SK-N-SH (cell line): ENCODE measurements around the gene GATAD2A. TPM values are rescaled to one million over a fixed set of nuclear protein-coding genes. Genes with fewer than 3 reads are reported as not detected.

Experiments used
- CTCF ChIA-PET: fragments of 300-600, 350-600 bp; formaldehyde crosslinking; extraction: SDS; loops from one replicate; lab custom pipeline; 2021; lab: Yijun Ruan, JAX
- POLR2A ChIA-PET: fragments of 350-600 bp; sonication (Branson Sonifier 250); formaldehyde crosslinking; extraction: SDS; loops from one replicate; lab custom pipeline; 2020; ENCODE audit warnings: antibody characterized with exemption, inconsistent platforms; lab: Yijun Ruan, JAX
- DNase-seq: peaks from one replicate; pipeline ENCODE4 v3.0.0; 2012
- H2AFZ ChIP-seq: fragments of 200-600 bp; sonication (generic); 2 replicates; pipeline ENCODE4 v1.8.1; 2016; ENCODE audit warnings: antibody characterized with exemption, mild to moderate bottlenecking, low read depth
- H3F3A ChIP-seq: fragments of 200-600 bp; sonication (generic); replicated peaks from 2 replicates; pipeline ENCODE3; 2016; ENCODE audit warnings: antibody characterized with exemption, mild to moderate bottlenecking; ENCODE audit not compliant: insufficient read depth
- H3K27ac ChIP-seq, 2 experiments: fragments of 200-500 bp in 1 of 2; fragments of 200-600 bp in 1 of 2; sonication (Bioruptor generic) in 1 of 2; sonication (generic), shearing (Covaris generic) in 1 of 2; 2 replicates each; pipeline versions ENCODE4 v1.5.1 to v1.6.1; 2014 to 2016; ENCODE audit warnings: low read depth in 2 of 2, inconsistent platforms in 1 of 2, low read length in 1 of 2, mild to moderate bottlenecking in 1 of 2, mixed read lengths in 1 of 2
- H3K27me3 ChIP-seq: fragments of 200-600 bp; sonication (generic), shearing (Covaris generic); 2 replicates; pipeline ENCODE4 v1.6.1; 2016; ENCODE audit warnings: mixed run types; ENCODE audit not compliant: insufficient read depth
- H3K36me3 ChIP-seq, 2 experiments: fragments of 200-500 bp in 1 of 2; fragments of 200-600 bp in 1 of 2; sonication (Bioruptor generic) in 1 of 2; sonication (generic) in 1 of 2; replicated peaks in 1 of 2; 2 replicates each; pipeline versions ENCODE3 to v1.5.1; 2014 to 2016; ENCODE audit warnings: low read length in 1 of 2, mild to moderate bottlenecking in 1 of 2; ENCODE audit not compliant: insufficient read depth in 2 of 2, control insufficient read depth in 1 of 2
- H3K4me1 ChIP-seq, 2 experiments: fragments of 200-500 bp in 1 of 2; fragments of 200-600 bp in 1 of 2; sonication (Bioruptor generic) in 1 of 2; sonication (generic), shearing (Covaris generic) in 1 of 2; 2 replicates each; pipeline versions ENCODE4 v1.5.1 to v1.6.1; 2014 to 2016; ENCODE audit warnings: low read depth in 1 of 2, low read length in 1 of 2, mixed run types in 1 of 2; ENCODE audit not compliant: insufficient read depth in 2 of 2, control insufficient read depth in 1 of 2
- H3K4me2 ChIP-seq: fragments of 200-600 bp; sonication (generic), shearing (Covaris generic); 2 replicates; pipeline ENCODE4 v1.6.1; 2017; ENCODE audit warnings: mixed run types
- H3K4me3 ChIP-seq, 2 experiments: fragments of 200-500 bp in 1 of 2; fragments of 200-600 bp in 1 of 2; sonication (Bioruptor generic) in 1 of 2; sonication (generic), shearing (Covaris generic) in 1 of 2; 2 replicates each; pipeline versions ENCODE4 v1.5.1 to v1.8.1; 2014 to 2016; ENCODE audit warnings: low read depth in 2 of 2, inconsistent platforms in 1 of 2, low read length in 1 of 2, mild to moderate bottlenecking in 1 of 2, mixed read lengths in 1 of 2, moderate library complexity in 1 of 2
- H3K79me2 ChIP-seq: fragments of 200-600 bp; sonication (generic); 2 replicates; pipeline ENCODE4 v1.8.1; 2017; ENCODE audit warnings: mild to moderate bottlenecking; ENCODE audit not compliant: insufficient read depth
- H3K9ac ChIP-seq: fragments of 200-600 bp; sonication (generic); 2 replicates; pipeline ENCODE4 v1.6.1; 2017; ENCODE audit warnings: mixed run types
- H3K9me2 ChIP-seq: fragments of 200-600 bp; sonication (generic); 2 replicates; pipeline ENCODE4 v1.6.1; 2017; ENCODE audit warnings: mixed run types
- H3K9me3 ChIP-seq: fragments of 200-600 bp; sonication (generic); 2 replicates; pipeline ENCODE4 v1.6.1; 2017; ENCODE audit warnings: mixed run types, mild to moderate bottlenecking, moderate library complexity
- H4K20me1 ChIP-seq: fragments of 200-600 bp; sonication (generic); 2 replicates; pipeline ENCODE4 v1.6.1; 2017; ENCODE audit warnings: mild to moderate bottlenecking, mixed run types; ENCODE audit not compliant: insufficient read depth
- CHD2 ChIP-seq: fragments of 150-350 bp; IDR thresholded peaks from 2 replicates; pipeline ENCODE4 v1.6.1; 2018; ENCODE audit warnings: low read length; ENCODE audit not compliant: partially characterized antibody
- ELF1 ChIP-seq: IDR thresholded peaks from 2 replicates; pipeline ENCODE4 v1.4.0; 2012
- EZH2phosphoT487 ChIP-seq: fragments of 200-600 bp; sonication (generic); IDR thresholded peaks from 2 replicates; pipeline ENCODE4 v1.6.1; 2017; ENCODE audit warnings: low read depth, mixed run types, mild to moderate bottlenecking, antibody characterized with exemption, moderate library complexity, borderline replicate concordance
- GABPA ChIP-seq: IDR thresholded peaks from 2 replicates; pipeline ENCODE4 v1.4.0; 2012; ENCODE audit warnings: low read depth, mild to moderate bottlenecking
- IRF3 ChIP-seq: fragments of 150-350 bp; IDR thresholded peaks from 2 replicates; pipeline ENCODE4 v1.6.1; 2016; ENCODE audit warnings: mild to moderate bottlenecking, low read depth, low read length
- JUND ChIP-seq: IDR thresholded peaks from 2 replicates; pipeline ENCODE4 v1.4.0; 2012
- NFIC ChIP-seq: IDR thresholded peaks from 2 replicates; pipeline ENCODE4 v1.4.0; 2012; ENCODE audit warnings: borderline replicate concordance
- RAD21 ChIP-seq: IDR thresholded peaks from 2 replicates; pipeline ENCODE4 v1.6.1; 2012; ENCODE audit warnings: mild to moderate bottlenecking, low read length
- RCOR1 ChIP-seq: fragments of 150-350 bp; IDR thresholded peaks from 2 replicates; pipeline ENCODE4 v1.6.1; 2017; ENCODE audit warnings: antibody characterized with exemption, low read length
- RFX5 ChIP-seq: IDR thresholded peaks from 2 replicates; pipeline ENCODE4 v1.6.1; 2012; ENCODE audit warnings: mild to moderate bottlenecking, improper control_type of control experiment, low read length
- RXRA ChIP-seq: IDR thresholded peaks from 2 replicates; pipeline ENCODE4 v1.4.0; 2012; ENCODE audit warnings: low read depth, mild to moderate bottlenecking, borderline replicate concordance
- SIN3A ChIP-seq: IDR thresholded peaks from 2 replicates; pipeline ENCODE4 v1.6.1; 2012; ENCODE audit warnings: low read depth, mild to moderate bottlenecking, low read length, moderate library complexity, borderline replicate concordance
- SMC3 ChIP-seq: IDR thresholded peaks from 2 replicates; pipeline ENCODE4 v1.6.1; 2012; ENCODE audit warnings: low read depth, low read length, improper control_type of control experiment
- TAF1 ChIP-seq: IDR thresholded peaks from 2 replicates; pipeline ENCODE4 v1.6.1; 2012; ENCODE audit warnings: low read depth, mild to moderate bottlenecking, low read length, moderate library complexity, borderline replicate concordance
- TCF12 ChIP-seq: IDR thresholded peaks from 2 replicates; pipeline ENCODE4 v1.4.0; 2012
- TEAD4 ChIP-seq: IDR thresholded peaks from 2 replicates; pipeline ENCODE4 v1.4.0; 2012; ENCODE audit warnings: mild to moderate bottlenecking, borderline replicate concordance; ENCODE audit not compliant: insufficient read depth
- USF1 ChIP-seq: IDR thresholded peaks from 2 replicates; pipeline ENCODE4 v1.4.0; 2012; ENCODE audit warnings: low read depth, borderline replicate concordance
- ZBTB33 ChIP-seq: IDR thresholded peaks from 2 replicates; pipeline ENCODE4 v1.4.0; 2012; ENCODE audit warnings: low read depth, borderline replicate concordance
- WGBS: methylation state at CpG from one replicate; pipeline ENCODE4 v1.1.6; 2017; ENCODE audit warnings: low lambda C conversion rate; 5-methylcytosine and 5-hydroxymethylcytosine counted together
- polyA plus RNA-seq, 3 experiments: library from polyadenylated mRNA; depleted of rRNA; stranded (reverse); fragments of >200 nt; gene quantifications; 2 replicates each; pipeline ENCODE4 v1.2.3, GENCODE V29; 2012

The GATAD2A gene
- polyA plus RNA-seq, 1 of the 3 experiments (the other 2 are of a cell fraction) = 36.6 TPM

GRCh38 chr19:19495614-19496603, 90.4 kb downstream of the GATAD2A start:
- no peaks in the 10 kb centered on the region for H3F3A ChIP-seq
- peaks cover 30% of the 10 kb centered on the region for H3K79me2 ChIP-seq
- no peak for DNase-seq
- H3K9ac ChIP-seq = no peak overlapping the region
- WGBS = 96% methylated on average over 19 of the region's 30 CpGs
- no peaks in the 10 kb centered on the region for H4K20me1 ChIP-seq
- no peak overlapping the region for H3K4me3 ChIP-seq
- H3K36me3 ChIP-seq = peaks cover 4 to 58% of the 10 kb centered on the region in 2 experiments
- POLR2A ChIA-PET = interaction anchor here (0.6 kb wide), 1 partner anchor 32 kb away, joined by 5 read pairs; no protein-coding TSS in a partner anchor
- no peaks in the 10 kb centered on the region for H3K9me3 ChIP-seq
- no peaks in the 10 kb centered on the region for H3K4me1 ChIP-seq
- no peaks in the 10 kb centered on the region for H3K27me3 ChIP-seq
- H2AFZ ChIP-seq = no peak overlapping the region
- no peak overlapping the region for H3K4me2 ChIP-seq
- no peaks in the 10 kb centered on the region for H3K9me2 ChIP-seq
- TF ChIP-seq ELF1 (no peak), IRF3 (no peak), NFIC (no peak), JUND (no peak), SIN3A (no peak), TAF1 (no peak), RFX5 (no peak)
- TF ChIP-seq, all 33 proteins: peak for 0
- H3K27ac ChIP-seq = no peak overlapping the region
- CTCF ChIA-PET = interaction anchor here (1.4 kb wide), 1 partner anchor 132 kb away, joined by 7 read pairs; no protein-coding TSS in a partner anchor

- H3K36me3 ChIP-seq = peaks cover 4 to 73% of the 10 kb centered on the region in 2 experiments
- ChIA-PET POLR2A (no interaction called here), CTCF (no interaction called here)
- no peak for DNase-seq
- H3K4me1 ChIP-seq = no peaks in the 10 kb centered on the region
- H3F3A ChIP-seq = no peaks in the 10 kb centered on the region
- H3K9ac ChIP-seq = no peak overlapping the region
- no peaks in the 10 kb centered on the region for H3K9me3 ChIP-seq
- WGBS = 95% methylated on average over 16 of the region's 33 CpGs
- H2AFZ ChIP-seq = no peak overlapping the region
- H3K9me2 ChIP-seq = no peaks in the 10 kb centered on the region
- H3K27me3 ChIP-seq = no peaks in the 10 kb centered on the region
- H3K27ac ChIP-seq = no peak overlapping the region
- H3K79me2 ChIP-seq = peaks cover 13% of the 10 kb centered on the region; the same call in 1 of the 2 replicates
- no peak overlapping the region for H3K4me3 ChIP-seq
- H3K4me2 ChIP-seq = no peak overlapping the region
- no peaks in the 10 kb centered on the region for H4K20me1 ChIP-seq
- TF ChIP-seq IRF3 (no peak), RXRA (no peak), SIN3A (no peak), RAD21 (no peak), TEAD4 (no peak), USF1 (no peak), NFIC (no peak), SMC3 (no peak), EZH2phosphoT487 (no peak), TAF1 (no peak), ZBTB33 (no peak), JUND (no peak), GABPA (no peak), RCOR1 (no peak), CHD2 (no peak), TCF12 (no peak)
These were observed 92.9 kb downstream of the GATAD2A start for GRCh38 chr19:19498255-19498991.
